Measurements from ENCODE around the gene ZBED4.

The ZBED4 gene

GRCh38 chr22:49880281-49880680, 26.6 kb downstream of the ZBED4 start:
- DNase-seq (ENCODE audit: low spot score) = no peak

DNA sequence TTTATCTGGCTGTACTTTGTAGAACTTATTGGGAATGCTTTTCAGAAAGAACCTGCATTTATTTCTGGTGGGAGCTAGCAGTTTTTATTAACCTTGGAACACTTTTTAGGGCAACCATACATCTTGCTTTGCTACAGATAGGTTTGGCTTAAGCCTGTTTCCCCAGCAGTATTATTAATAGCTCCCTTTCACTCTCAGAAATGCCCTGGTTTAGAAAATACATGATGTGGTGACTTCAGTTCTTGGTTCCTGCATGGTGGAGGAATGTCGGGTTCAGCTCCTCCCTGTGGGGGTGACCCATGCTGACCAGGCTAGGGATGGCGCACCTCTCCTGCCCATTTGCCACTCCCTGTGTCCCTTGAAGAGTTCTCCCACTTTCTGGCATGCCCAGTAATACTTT, 28.2 kb downstream of the ZBED4 start:
- no peak for DNase-seq (ENCODE audit: low spot score)

- no peak for DNase-seq (ENCODE audit: low spot score)
Measured at GRCh38 chr22:49882519-49883293, 29.1 kb downstream of the ZBED4 start.

- no peak for DNase-seq (ENCODE audit: low spot score)
Measured at GRCh38 chr22:49883294-49883640, 29.6 kb downstream of the ZBED4 start.

GRCh38 chr22:49884075-49884474, 30.4 kb downstream of the ZBED4 start:
- no peak for DNase-seq (ENCODE audit: low spot score)

DNA sequence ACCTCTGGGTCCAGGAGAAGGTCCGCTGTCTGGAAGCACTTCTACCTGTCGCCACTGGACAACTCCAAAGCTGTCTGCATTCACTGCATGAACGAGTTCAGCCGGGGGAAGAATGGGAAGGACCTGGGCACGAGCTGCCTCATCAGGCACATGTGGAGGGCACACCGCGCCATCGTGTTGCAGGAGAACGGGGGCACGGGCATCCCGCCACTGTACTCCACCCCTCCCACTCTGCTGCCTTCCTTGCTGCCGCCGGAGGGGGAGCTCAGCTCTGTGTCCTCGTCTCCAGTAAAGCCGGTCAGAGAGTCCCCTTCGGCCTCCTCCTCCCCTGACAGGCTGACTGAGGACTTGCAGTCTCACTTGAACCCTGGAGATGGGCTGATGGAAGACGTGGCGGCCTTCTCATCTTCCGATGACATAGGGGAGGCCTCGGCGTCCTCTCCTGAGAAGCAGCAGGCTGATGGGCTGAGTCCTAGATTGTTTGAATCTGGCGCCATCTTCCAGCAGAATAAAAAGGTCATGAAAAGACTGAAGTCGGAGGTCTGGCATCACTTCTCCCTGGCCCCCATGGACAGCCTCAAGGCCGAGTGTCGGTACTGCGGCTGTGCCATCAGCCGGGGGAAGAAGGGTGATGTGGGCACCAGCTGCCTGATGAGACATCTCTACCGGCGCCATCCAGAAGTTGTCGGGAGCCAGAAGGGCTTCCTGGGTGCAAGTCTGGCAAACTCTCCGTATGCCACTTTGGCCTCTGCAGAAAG, 31.0 kb downstream of the ZBED4 start:
- DNase-seq (ENCODE audit: low spot score) = no peak

DNA sequence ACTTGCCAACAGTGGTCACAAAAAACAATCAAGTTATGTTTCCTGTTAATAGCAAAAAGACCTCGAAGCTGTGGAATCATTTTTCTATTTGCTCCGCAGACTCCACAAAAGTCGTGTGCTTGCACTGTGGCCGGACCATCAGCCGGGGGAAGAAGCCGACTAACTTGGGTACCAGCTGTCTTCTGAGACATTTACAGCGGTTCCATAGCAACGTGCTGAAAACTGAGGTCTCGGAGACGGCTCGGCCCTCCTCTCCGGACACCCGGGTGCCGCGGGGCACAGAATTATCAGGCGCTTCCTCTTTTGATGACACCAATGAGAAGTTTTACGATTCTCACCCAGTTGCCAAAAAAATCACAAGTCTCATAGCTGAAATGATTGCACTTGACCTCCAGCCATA, 31.6 kb downstream of the ZBED4 start:
- no peak for DNase-seq (ENCODE audit: low spot score)

- DNase-seq (ENCODE audit: low spot score) = no peak
Measured at GRCh38 chr22:49885881-49886280, 32.2 kb downstream of the ZBED4 start.

GRCh38 chr22:49886346-49887063, 32.9 kb downstream of the ZBED4 start:
- DNase-seq (ENCODE audit: low spot score) = no peak

GRCh38 chr22:49887064-49887451, 33.4 kb downstream of the ZBED4 start:
- no peak for DNase-seq (ENCODE audit: low spot score)

DNA sequence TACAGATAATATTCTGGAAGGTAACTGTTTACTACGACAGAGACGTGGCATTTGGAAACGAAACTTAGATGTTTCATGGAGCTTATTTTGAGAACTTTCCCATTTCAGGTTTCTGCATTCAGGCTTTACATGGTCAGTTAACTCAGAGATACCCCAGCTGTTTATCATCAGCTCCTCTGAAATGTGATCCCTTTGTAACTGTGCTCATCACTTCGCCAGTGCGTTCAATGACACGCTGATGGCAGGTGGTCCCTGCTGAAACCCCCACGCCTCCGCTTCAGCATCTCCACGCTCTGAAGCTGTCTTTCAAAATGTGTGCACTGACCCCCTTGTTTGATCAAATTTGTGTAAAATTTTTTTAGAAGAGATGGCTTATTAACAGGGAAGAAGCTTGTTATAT, 34.1 kb downstream of the ZBED4 start:
- DNase-seq (ENCODE audit: low spot score) = no peak

GRCh38 chr22:49889071-49889470, 35.4 kb downstream of the ZBED4 start:
- DNase-seq (ENCODE audit: low spot score) = no peak

GRCh38 chr22:49892226-49892899, 38.7 kb downstream of the ZBED4 start:
- DNase-seq (ENCODE audit: low spot score) = no peak

DNA sequence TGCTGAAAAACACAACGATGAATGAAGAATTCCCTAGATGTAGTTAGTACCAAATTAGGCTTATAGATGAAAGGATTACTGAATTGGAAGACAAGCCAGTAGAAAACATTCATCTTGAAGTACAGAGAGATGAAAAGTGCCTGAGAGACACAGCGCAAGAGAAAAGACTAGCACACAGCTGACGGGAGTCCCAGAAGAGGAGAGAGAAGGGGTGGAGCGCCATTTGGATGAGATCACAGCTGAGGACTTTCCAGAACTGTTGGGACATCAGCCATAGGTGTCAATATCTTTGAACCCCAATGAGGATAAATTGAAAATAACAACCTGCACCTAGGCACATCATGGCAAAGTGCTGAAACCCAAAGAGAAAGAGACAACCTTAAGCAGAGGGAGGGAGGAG, 39.4 kb downstream of the ZBED4 start:
- DNase-seq (ENCODE audit: low spot score) = no peak

- no peak for DNase-seq (ENCODE audit: low spot score)
Measured at GRCh38 chr22:49894322-49895054, 40.8 kb downstream of the ZBED4 start.

GRCh38 chr22:49896201-49896600, 42.6 kb downstream of the ZBED4 start:
- DNase-seq (ENCODE audit: low spot score) = no peak

DNA sequence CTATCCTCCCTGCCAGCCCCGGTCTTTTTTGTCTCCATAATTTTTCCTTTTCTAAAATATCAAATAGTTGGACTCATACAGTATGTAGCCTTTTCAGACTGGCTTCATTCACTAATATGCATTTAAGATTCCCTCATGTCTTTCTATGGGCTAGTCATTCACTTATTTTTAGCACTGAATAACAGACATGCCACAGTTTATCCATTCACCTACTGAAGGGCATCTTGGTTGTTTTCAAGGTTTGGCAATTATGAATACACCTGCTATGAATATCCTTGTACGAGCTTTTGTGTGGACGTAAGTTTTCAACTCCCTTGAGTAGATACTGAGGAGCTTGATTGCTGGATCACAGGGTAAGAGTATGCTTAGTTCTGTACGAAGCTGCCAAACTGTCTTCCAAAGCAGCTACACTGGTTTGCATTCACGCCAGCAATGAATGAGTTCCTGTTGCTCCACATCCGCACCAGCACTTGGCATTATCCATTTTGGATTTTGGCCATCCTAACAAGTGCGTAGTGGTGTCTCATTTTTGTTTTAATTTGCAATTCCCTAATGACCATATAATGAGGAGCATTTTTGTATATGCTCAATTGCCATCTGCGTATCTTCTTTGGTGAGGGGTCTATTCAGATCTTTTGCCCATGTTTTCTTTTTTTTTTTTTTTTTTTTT, 43.5 kb downstream of the ZBED4 start:
- DNase-seq (ENCODE audit: low spot score) = no peak

GRCh38 chr22:49899530-49899929, 45.9 kb downstream of the ZBED4 start:
- no peak for DNase-seq (ENCODE audit: low spot score)

GRCh38 chr22:49900441-49901230, 47.0 kb downstream of the ZBED4 start:
- DNase-seq (ENCODE audit: low spot score) = no peak

DNA sequence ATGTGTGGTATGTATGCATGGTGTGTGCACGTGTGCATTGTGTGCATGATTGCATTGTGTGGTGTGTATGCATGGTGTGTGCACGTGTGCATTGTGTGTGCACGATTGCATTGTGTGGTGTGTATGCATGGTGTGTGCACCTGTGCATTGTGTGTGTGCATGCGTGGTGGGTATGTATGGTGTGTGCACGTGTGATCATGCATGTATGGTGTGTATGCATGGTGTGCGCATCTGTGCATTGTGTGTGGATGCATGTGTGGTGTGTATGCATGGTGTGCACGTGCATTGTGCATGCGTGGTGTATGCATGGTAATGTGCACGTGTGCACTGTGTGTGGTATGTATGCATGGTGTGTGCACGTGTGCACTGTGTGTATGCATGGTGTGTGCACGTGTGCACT, 47.8 kb downstream of the ZBED4 start:
- no peak for DNase-seq (ENCODE audit: low spot score)

All from CD4-positive, alpha-beta T cell treated with Interleukin-15 for 4 hours (primary cell).